Activated CD8-positive, alpha-beta memory T cell treated with anti-CD3 and anti-CD28 coated beads, Interleukin-2, amount 50 U/mL, for 48 hours (primary cell): ENCODE measurements around the gene ETAA1.

ENCODE experiments used
- DNase-seq: peaks from one replicate; pipeline ENCODE4 v3.0.0-alpha.2; 2020

The ETAA1 gene

GRCh38 chr2:67397143-67397986, at the start of gene ETAA1:
Gene ETAA1, plus strand, starts transcription at chr2:67397333. Its CDS starts 116 bp downstream, at chr2:67397449.
- peak; percentile 94 for DNase-seq

DNA sequence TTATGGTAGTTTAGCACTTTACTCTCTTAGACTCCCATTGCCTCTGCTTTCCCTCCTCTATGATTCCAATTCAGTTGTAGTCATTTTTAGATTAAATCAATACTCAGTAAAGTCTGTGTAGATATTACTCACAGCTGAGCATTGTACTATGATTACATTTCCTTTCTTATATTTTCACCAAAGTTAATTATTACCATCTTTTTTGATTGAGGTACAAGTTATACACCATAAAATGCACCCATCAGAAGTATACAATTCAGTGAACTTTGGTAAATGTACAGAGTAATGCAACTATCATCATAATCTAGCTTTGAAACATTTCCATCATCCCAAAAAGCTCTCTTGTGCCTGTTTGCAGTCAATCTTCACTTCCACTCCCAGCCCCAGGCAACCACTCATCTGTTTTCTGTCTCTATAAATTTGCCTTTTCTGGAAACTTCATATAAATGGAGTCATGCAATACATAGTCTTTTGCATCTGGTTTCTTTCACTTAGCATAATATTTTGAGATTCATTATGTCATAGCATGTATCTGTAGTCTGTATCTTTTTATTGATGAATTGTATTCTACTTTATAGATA, 30.2 kb upstream of the ETAA1 start:
- no peak for DNase-seq

- no peak for DNase-seq
Measured at GRCh38 chr2:67374481-67374880, 22.7 kb upstream of the ETAA1 start.

DNA sequence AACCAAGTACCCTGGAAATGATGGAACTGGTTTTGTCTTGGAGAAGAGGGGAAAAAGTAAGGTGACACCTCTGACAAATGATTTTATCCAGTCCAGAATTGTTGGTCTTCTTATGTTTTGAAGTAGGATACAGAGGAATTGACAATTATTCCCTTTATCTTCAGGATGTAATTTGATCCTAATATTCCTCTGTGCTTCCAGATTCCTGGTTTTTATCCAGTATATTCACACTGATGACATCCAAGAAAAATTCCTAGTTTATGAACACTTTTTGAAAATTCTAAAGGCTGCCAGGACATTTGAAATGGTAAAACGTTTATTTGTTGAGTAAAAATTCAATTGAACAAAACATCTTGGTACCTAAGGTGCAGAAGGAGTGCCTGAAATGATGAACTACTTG, 22.2 kb upstream of the ETAA1 start:
- no peak for DNase-seq

DNA sequence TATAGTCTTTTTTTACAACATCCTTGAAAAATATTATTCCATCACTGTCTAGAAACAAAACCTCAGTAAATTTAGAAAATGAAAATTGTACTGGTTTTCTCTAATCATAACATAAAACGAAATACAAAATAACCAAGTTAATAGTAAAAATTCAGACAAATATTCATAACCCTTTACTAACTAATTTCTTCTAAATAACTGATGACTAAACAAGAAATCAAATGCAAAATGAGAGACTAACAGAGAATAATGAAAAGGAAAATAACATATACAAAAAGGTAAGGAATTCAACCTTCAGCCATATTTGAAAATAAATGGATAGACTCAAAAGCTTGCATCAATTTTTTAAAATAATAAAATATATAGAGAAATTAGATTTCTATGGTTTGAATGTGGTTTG, 18.6 kb upstream of the ETAA1 start:
- no peak for DNase-seq

- no peak for DNase-seq
Measured at GRCh38 chr2:67379048-67379447, 18.1 kb upstream of the ETAA1 start.

DNA sequence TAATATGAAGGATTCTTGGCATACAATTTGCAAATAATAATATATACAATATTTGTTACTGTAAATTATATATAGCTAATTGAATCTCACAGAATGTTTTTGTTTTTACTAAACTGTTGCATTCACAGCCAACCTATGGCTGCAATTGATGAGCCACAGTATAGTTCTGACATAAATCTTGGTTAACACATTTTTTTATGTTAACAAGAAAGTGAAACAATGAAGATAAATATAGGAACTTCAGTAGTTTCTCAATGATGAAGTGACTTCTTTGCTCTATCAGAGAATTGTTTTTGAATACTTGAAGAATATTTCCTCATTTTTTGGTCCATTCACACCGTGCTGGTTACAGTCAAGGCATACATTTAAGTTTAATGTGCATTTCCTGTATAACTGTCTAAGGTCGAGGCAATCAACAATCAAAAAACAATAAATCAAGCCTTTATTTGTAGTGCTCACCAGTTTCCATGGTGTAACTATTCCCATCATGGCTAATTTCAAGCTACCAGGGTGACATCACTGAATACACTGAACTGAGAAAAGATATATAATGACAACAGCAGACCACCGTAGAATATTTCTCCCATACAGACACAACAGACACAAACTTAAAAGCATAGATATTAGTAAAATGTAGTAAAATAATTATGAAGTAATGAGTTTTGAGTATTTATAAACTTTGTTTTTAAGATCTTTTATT, 12.9 kb upstream of the ETAA1 start:
- DNase-seq, result no peak

DNA sequence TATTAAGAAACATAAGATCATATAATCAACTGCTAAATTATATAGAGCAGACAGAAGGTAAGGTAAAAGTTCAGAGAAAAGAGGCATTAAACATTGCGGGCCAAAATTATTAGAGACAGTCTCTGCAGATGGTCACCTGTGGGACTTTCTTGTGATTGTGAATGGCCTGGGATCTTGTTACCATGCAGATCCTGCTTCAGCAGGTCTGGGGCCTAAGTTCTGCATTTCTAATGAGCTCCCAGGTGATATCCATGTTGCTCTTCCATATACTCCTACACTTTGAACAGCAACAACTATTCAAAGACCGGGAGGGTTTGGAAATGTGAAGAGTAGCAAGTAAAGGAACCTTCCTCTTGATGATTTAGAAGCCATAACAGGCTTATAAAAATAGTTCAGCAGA, 8.5 kb upstream of the ETAA1 start:
- DNase-seq, result no peak

DNA sequence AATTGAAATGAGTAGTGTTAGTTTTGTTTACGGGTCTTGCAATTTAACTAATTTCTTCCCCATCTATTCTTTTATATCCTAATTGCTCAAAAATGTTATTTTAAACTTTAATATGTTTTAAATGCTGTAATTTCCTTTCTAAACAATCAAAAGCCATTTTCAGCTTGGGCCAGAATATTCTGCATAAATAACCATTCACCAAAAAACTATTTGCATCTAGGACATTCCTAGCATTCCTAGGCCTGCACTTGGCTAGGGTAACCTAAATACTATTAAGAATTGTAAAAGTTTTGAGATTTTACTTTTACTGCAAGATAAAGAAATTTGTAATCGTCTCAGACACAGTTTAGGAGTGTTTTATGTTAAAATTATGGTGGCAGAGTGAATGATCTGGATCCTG, 7.8 kb upstream of the ETAA1 start:
- no peak for DNase-seq

DNA sequence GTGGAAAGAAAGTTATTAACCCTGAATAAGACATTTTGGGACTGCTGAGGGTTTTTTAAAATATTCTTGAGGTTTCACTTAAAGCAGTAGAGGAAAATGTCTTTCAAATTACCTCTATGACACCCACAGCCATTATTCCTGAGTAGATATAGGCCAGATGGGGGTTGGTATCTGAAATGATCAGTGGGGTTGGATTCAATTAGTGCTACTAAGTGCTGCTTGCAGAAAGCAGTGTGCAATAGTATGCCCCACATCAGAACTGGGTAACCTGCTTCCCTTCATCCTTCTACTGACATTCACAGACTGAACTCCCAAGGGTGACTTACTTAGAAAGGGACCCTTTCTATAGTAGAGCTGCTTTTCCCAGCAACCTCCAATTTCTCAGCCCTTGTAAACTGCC, 7.3 kb upstream of the ETAA1 start:
- DNase-seq, result no peak

DNA sequence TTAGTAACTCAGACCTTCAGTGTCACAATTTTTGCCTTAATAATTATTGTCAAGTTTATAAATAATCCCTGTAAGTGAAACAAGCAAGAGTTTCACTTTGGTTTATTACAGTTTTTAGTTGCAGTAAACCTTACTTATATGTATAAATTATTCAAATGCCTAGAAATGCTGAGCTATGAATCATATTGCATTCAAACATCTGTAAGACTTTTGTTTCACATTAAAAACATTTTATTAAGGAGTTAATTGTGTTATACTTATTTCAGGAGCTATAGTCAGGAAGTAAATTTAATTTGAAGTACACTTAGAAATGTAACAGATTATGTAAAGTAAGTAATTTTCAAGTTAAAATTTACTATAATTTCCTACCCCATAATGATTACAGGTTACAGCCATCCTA, 3.9 kb upstream of the ETAA1 start:
- DNase-seq, result no peak

DNA sequence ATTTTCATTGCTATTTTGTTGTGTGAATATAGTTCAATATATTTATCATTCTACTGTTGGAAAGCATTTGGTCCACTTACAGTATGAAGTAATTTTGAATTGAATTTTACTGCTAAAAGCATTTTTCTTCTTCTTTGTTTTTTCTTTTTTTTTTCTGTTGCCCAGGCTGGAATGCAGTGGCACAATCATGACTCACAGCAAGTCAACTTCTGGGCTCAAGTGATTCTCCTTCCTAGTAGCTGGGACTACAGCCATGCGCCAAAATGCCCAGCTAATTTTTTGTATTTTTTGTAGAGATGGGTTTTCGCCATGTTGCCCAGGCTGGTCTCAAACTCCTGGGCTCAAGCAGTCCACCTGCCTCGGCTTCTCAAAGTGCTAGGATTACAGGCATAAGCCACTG, 2.4 kb upstream of the ETAA1 start:
- DNase-seq, result no peak

DNA sequence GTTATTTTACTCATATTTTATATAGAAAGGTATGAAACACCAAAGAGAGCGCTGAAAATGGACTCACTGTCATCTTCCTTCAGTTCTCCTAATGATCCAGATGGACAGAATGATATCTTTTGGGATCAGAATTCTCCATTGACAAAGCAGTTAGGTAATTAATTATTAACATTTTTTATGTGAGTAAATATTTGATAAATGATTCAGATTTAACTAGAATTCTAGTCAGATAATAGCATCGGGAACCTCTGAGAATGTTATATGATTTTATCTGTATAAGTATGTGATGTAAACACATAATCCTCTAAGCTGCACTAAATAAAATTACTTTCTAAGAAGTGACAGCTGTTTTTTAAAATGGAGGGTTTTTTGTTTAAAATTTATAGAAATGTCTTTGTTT, 2.0 kb downstream of the ETAA1 start:
- no peak for DNase-seq

DNA sequence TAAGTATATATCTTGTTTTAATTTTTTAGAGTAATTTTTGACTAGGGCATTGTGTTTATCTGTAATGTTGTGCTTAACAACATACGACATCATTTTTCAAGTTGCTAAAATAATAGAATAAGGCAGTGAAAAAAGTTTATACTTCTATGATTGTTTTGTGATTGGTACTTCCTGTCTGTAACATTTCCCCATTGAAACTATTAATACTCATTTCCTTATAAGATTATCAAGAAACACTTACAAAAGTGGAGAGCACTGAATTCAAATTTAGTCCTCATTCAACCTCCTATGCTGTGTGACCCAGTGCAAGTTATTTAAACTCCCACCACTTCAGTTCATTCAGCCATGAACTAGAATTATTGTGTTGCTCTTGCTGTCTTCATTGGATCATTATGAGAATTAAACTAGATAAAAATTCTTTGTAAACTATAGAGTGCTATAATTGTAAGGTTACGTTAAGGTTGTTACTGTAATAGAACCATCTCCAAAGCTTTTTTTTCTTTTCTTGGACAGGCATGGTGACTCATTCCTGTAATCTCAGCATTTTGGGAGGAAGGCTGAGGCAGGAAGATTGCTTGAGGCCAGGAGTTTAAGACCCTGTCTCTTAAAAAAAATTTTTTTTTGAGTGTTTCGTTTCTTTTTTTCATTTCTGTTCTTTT, 2.8 kb downstream of the ETAA1 start:
- DNase-seq, result no peak

- no peak for DNase-seq
Measured at GRCh38 chr2:67400560-67401485, 3.7 kb downstream of the ETAA1 start.

DNA sequence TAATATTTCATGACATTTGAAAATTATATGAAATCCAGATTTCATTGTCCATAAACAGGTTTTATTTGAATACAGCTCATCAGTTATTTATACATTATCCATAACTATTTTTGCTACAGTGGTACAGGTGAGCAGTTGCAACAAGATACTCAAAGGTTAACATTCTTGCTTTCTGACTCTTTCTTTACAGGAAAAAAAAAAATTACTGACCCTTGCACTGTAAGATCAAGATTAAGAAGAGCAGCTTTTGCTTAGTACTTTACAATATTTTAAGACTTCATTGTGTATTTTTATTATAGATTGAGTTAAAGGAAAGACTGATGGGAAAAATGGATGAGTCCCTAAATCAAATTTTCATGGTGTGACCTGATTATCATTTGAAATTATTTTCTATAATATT, 11.2 kb downstream of the ETAA1 start:
- DNase-seq, result no peak

- DNase-seq, result no peak
Measured at GRCh38 chr2:67412424-67412823, 15.3 kb downstream of the ETAA1 start.

- no peak for DNase-seq
Measured at GRCh38 chr2:67414867-67415266, 17.7 kb downstream of the ETAA1 start.

GRCh38 chr2:67416136-67416535, 19.0 kb downstream of the ETAA1 start:
- DNase-seq, result no peak

GRCh38 chr2:67423489-67423888, 26.4 kb downstream of the ETAA1 start:
- no peak for DNase-seq

- DNase-seq, result no peak
Measured at GRCh38 chr2:67436221-67436620, 39.1 kb downstream of the ETAA1 start.

DNA sequence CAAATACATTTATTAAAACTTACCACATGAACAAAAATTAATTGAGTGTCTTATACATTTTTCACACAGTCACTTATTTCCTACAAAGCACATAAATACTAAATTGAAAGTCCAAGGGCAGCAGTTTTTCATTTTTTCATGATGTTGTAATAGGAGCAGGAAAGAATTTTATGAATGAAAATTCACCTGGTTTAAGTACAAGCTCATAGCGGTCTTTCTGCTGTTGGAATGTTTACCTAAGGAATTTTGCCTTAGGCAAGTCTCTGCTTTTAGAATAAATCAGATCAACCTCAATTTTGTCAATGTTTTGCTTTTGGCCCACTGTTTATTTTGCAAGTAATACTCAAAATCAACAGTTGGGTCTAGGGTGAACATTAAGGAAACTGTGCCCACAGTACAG, 40.0 kb downstream of the ETAA1 start:
- no peak for DNase-seq
